ENCODE data around the gene MAP4K4.

MAP4K4 gene

GRCh38 chr2:101816598-101816997 lies 119.1 kb downstream of the MAP4K4 start:
- no peak overlapping the region for H3K4me3 ChIP-seq (ENCODE audit: low read length)
- TF ChIP-seq ZNF274 (IDR thresholded peaks at IDR 0.05; ENCODE audit: low read depth, low read length): no peak

- no peak overlapping the region for H3K4me3 ChIP-seq (ENCODE audit: low read length)
- TF ChIP-seq ZNF274 (IDR thresholded peaks at IDR 0.05; ENCODE audit: low read depth, low read length): no peak
These were observed 120.0 kb downstream of the MAP4K4 start for GRCh38 chr2:101817481-101817880.

- TF ChIP-seq ZNF274 (IDR thresholded peaks at IDR 0.05; ENCODE audit: low read depth, low read length): no peak
- no peak overlapping the region for H3K4me3 ChIP-seq (ENCODE audit: low read length)
These were observed 121.3 kb downstream of the MAP4K4 start for GRCh38 chr2:101818531-101819451.

- TF ChIP-seq ZNF274 (IDR thresholded peaks at IDR 0.05; ENCODE audit: low read depth, low read length): no peak
- no peak overlapping the region for H3K4me3 ChIP-seq (ENCODE audit: low read length)
These were observed 123.0 kb downstream of the MAP4K4 start for GRCh38 chr2:101820519-101820918.

- H3K4me3 ChIP-seq (ENCODE audit: low read length): no peak overlapping the region
These were observed 123.7 kb downstream of the MAP4K4 start for GRCh38 chr2:101821059-101821805.

GRCh38 chr2:101821828-101822458 lies 124.4 kb downstream of the MAP4K4 start:
- no peak for TF ChIP-seq ZNF274 (IDR thresholded peaks at IDR 0.05; ENCODE audit: low read depth, low read length)

More at GRCh38 chr2:101821059-101821805, 123.7 kb downstream of the MAP4K4 start:
- TF ChIP-seq ZNF274 (IDR thresholded peaks at IDR 0.05; ENCODE audit: low read depth, low read length): no peak

GRCh38 chr2:101823347-101823791 lies 125.9 kb downstream of the MAP4K4 start:
- no peak overlapping the region for H3K4me3 ChIP-seq (ENCODE audit: low read length)
- no peak for TF ChIP-seq ZNF274 (IDR thresholded peaks at IDR 0.05; ENCODE audit: low read depth, low read length)

More at GRCh38 chr2:101821828-101822458, 124.4 kb downstream of the MAP4K4 start:
- no peak overlapping the region for H3K4me3 ChIP-seq (ENCODE audit: low read length)

GRCh38 chr2:101823859-101824258 lies 126.4 kb downstream of the MAP4K4 start:
- no peak for TF ChIP-seq ZNF274 (IDR thresholded peaks at IDR 0.05; ENCODE audit: low read depth, low read length)
- H3K4me3 ChIP-seq (ENCODE audit: low read length): no peak overlapping the region

GRCh38 chr2:101826716-101827115 lies 129.2 kb downstream of the MAP4K4 start:
- TF ChIP-seq ZNF274 (IDR thresholded peaks at IDR 0.05; ENCODE audit: low read depth, low read length): no peak

GRCh38 chr2:101827246-101827645 lies 129.7 kb downstream of the MAP4K4 start:
- no peak for TF ChIP-seq ZNF274 (IDR thresholded peaks at IDR 0.05; ENCODE audit: low read depth, low read length)
- H3K4me3 ChIP-seq (ENCODE audit: low read length): no peak overlapping the region

More at GRCh38 chr2:101826716-101827115, 129.2 kb downstream of the MAP4K4 start:
- H3K4me3 ChIP-seq (ENCODE audit: low read length): no peak overlapping the region

GRCh38 chr2:101828257-101828656 lies 130.8 kb downstream of the MAP4K4 start:
- no peak for TF ChIP-seq ZNF274 (IDR thresholded peaks at IDR 0.05; ENCODE audit: low read depth, low read length)
- no peak overlapping the region for H3K4me3 ChIP-seq (ENCODE audit: low read length)

GRCh38 chr2:101828673-101829334 lies 131.3 kb downstream of the MAP4K4 start:
- TF ChIP-seq ZNF274 (IDR thresholded peaks at IDR 0.05; ENCODE audit: low read depth, low read length): no peak
- no peak overlapping the region for H3K4me3 ChIP-seq (ENCODE audit: low read length)

- H3K4me3 ChIP-seq (ENCODE audit: low read length): no peak overlapping the region
- TF ChIP-seq ZNF274 (IDR thresholded peaks at IDR 0.05; ENCODE audit: low read depth, low read length): no peak
These were observed 131.9 kb downstream of the MAP4K4 start for GRCh38 chr2:101829429-101829828.

GRCh38 chr2:101830146-101830545 lies 132.6 kb downstream of the MAP4K4 start:
- no peak for TF ChIP-seq ZNF274 (IDR thresholded peaks at IDR 0.05; ENCODE audit: low read depth, low read length)
- H3K4me3 ChIP-seq (ENCODE audit: low read length): no peak overlapping the region

Measured in GM08714 (cell line).